IPS DF 19.7 (cell line): ENCODE data around the gene TPST1.
"Not testable (repeated sequence)": the region's sequence is repeated elsewhere in the genome, so short reads cannot be mapped to it uniquely, and the experiment has no call there.

Experiments used
- DNase-seq: peaks from one replicate; pipeline ENCODE4 v3.0.0-alpha.2; 2013; ENCODE audit warnings: low read depth, low spot score

TPST1 gene

GRCh38 chr7:66379542-66380160 lies 174.5 kb downstream of the TPST1 start:
- no peak for DNase-seq

DNA sequence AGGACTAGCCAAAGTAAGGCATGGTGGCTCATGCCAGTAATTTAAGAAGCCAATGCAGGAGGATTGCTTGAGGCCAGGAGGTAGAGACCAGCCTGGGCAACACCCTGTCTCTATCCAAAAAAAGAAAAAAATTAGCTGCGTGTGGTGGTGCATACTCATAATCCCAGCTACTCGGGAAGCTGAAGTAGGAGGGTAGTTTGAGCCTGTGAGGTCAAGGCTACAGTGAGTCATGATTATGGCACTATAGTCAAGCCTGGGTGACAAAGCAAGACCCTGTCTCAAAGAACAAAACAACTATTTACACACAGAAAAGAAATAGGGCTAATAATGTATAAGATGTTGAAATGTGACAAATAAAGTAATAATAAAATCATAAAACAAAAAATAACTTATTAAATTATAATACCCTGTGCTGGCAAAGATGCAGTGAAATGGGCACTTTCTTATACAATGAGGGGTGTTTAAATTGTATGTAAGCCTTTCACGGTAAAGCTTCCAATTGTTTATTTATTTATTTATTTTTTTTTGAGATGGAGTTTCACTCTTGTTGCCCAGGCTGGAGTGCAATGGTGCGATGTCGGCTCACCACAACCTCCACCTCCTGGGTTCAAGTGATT lies 175.2 kb downstream of the TPST1 start:
- no peak for DNase-seq

GRCh38 chr7:66382182-66382923 lies 177.2 kb downstream of the TPST1 start:
- not testable (repeated sequence) for DNase-seq

DNA sequence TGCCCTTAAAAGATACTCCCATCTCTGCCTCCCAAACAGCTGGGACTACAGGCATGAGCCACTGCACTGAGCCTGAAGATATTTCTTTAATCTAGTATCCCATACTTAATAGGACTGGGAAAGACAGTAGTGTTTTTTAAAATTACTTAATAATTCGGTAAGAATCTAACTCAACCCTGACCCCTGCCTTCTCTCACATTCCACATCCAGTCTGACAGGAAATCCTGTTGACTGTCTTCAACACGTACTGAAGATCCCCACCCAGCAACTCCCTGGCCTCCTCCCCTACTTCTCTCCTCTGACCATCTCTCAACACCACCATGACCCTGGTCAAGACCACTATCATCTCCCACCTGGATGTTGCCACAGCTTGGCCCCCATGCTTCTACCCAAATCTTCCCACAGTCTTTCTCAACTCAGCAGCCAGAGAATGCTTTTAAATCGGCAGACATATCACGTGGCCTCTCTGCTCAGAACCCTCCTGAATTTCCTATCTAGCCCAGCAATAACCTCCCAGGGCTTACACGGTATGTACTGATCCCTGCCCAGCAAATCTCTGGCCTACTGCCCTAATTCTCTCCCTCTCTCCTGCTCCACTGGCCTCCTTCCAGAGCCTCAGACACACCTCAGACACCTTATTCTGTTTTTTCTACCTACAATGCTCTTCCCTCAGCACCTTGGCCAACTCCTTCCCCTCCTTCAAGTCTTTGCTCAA lies 180.2 kb downstream of the TPST1 start:
- DNase-seq = not testable (repeated sequence)

- DNase-seq = not testable (repeated sequence)
These were observed 190.0 kb downstream of the TPST1 start for GRCh38 chr7:66395128-66395571.

DNA sequence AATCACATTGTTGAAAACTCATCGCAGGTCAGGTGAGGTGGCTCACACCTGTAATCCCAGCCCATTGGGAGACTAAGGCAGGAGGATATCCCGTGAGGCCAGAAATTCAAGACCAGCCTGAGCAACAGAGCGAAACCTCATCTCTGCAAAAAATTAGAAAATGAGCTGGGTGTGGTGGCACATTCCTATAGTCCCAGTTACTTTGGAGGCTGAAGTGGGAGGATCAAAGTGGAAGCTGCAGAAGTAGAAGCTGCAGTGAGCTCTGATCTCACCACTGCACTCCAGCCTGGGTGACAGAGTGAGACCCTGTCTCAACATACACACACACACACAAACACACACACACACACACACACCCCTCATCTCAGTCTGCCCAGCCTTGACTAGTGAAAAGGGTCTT lies 190.9 kb downstream of the TPST1 start:
- not testable (repeated sequence) for DNase-seq

DNA sequence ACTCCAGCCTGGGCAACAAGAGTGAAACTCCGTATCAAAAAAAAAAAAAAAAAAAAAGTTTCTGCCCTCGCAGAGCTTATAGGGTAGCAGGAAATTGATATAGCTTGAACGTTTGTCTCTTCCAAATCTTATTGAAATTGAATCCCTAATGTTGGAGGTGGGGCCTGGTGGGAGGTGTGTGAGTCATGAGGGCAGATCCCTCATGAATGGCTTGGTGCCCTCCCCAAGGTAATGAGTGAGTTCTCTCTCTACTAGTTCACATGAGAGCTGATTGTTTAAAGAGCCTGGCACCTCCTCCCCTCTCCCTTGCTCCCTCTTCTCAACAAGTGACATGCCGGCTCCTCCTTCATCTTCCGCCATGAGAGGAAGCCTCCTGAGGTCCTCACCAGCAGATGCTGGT lies 193.7 kb downstream of the TPST1 start:
- DNase-seq = not testable (repeated sequence)

DNA sequence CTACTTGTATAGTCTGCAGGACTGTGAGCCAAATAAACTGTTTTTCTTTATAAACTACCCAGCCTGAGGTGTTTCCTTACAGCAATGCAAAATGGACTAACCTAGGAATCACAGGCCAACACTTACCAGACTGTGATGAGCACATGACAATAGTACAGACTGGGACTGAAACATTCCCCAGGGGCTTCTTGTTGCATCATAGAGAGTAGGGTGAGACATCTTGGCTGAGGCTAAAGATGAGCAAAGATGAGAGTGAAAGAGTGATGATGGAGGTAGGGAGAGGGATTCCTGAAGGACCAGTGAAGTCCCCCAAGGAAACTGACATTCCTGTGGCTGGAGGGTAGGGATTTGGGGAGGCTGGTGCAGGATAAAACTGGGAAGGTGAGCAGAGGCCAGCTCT lies 194.4 kb downstream of the TPST1 start:
- DNase-seq = no peak

DNA sequence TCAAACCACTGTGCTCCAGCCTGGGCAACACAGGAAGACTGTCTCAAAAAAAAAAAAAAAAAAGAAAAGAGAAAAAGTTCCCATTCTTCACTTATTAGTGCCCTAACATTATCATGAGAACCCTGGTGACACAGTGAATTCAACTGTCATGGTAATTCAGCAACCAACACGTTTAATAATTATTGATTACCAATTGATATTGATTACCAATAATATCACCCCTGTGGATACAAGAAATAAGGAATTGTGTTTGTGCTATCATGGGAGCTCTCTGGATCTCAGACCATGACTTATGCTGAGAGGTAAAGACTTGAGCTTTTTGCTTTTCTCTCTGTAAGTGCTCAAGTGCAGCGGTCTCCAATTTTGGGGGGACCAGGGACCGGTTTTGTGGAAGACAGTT lies 195.3 kb downstream of the TPST1 start:
- no peak for DNase-seq

- DNase-seq = not testable (repeated sequence)
These were observed 196.0 kb downstream of the TPST1 start for GRCh38 chr7:66401126-66401525.

DNA sequence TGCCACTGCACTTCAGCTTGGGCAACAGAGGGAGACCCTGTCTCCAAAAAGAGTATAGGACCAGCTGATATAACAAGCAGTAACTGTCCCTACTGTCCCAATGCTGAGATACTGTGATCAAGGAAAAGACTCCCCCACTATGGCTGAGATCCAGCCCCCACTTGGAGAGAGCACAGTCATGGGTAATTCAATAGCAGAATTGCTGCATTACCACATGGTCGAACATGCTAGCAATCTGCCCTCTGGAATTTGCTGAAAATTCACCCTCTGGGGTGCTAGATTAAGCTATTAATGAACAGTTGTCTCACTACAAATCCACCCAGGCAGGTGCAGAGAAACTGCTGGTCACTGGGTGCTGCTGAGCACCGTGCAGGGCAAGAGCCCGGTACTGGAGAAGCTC lies 196.8 kb downstream of the TPST1 start:
- not testable (repeated sequence) for DNase-seq

- DNase-seq = no peak
These were observed 198.4 kb downstream of the TPST1 start for GRCh38 chr7:66403564-66403963.

DNA sequence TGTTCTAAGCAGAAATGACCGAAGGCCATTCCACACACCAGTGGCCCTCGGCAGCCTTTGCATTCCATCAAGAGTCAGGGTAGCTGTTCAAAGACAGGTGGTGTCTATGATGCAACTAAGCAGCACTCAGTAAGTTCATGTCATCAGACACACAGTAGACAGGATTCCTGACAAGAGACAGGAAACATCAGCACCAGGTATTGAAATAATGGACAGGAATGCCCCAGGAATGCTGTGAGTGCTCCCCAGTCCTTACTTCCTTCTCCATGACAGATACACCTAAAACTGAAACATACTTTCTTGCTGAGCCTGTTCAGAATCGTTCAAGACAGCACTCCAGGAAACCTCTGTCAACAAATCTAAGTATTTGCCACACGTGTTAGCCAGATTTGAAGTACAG lies 204.4 kb downstream of the TPST1 start:
- DNase-seq = no peak
